SU-DHL-6 (cell line): ENCODE data around the gene ZFP82.

ENCODE experiments used
- EZH2phosphoT487 ChIP-seq: fragments of 200-600 bp; sonication (generic), shearing (Covaris generic); conservative IDR thresholded peaks from 2 replicates; pipeline ENCODE4 v1.6.1; 2018; ENCODE audit warnings: mild to moderate bottlenecking, antibody characterized with exemption, low read length, moderate library complexity, mixed read lengths
- TF ChIP-seq, protein P1 (sequence below): fragments of 200-600 bp; sonication (generic); IDR thresholded peaks from one replicate; pipeline ENCODE4 v1.5.1; 2017; ENCODE audit warnings: antibody characterized with exemption, mild to moderate bottlenecking, low read length, moderate library complexity; ENCODE audit not compliant: insufficient read depth, poor library complexity, severe bottlenecking

DNA sequence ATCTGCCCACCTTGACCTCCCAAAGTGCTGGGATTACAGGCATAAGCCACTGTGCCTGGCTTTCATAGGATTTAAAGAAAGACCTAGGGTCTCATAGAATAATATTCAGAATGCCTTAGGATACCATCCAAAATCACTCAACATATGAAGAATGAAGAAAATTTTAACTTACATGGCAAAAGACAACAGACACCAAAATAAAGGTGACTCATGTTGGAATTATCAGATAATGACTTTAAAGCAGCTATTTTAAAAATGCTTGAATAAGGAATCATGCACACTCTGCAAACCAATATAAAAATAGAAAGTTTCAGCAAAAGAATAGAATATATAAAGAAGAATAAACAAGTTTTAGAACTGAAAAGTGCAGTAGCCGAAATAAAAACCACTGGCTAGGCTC is 41.6 kb upstream of the ZFP82 start:
- TF ChIP-seq, protein P1, sequence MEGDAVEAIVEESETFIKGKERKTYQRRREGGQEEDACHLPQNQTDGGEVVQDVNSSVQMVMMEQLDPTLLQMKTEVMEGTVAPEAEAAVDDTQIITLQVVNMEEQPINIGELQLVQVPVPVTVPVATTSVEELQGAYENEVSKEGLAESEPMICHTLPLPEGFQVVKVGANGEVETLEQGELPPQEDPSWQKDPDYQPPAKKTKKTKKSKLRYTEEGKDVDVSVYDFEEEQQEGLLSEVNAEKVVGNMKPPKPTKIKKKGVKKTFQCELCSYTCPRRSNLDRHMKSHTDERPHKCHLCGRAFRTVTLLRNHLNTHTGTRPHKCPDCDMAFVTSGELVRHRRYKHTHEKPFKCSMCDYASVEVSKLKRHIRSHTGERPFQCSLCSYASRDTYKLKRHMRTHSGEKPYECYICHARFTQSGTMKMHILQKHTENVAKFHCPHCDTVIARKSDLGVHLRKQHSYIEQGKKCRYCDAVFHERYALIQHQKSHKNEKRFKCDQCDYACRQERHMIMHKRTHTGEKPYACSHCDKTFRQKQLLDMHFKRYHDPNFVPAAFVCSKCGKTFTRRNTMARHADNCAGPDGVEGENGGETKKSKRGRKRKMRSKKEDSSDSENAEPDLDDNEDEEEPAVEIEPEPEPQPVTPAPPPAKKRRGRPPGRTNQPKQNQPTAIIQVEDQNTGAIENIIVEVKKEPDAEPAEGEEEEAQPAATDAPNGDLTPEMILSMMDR, result no peak
- TF ChIP-seq EZH2phosphoT487, result no peak
